ENCODE data around the gene COX7A1. TPM values are rescaled to one million over a fixed set of nuclear protein-coding genes. Genes with fewer than 3 reads are reported as not detected.
A peak's percentile ranks its signal among the peaks of the same experiment; 100 is the strongest.
"Not testable (repeated sequence)": the region's sequence is repeated elsewhere in the genome, so short reads cannot be mapped to it uniquely, and the experiment has no call there.

The COX7A1 gene
- total and polyA plus RNA-seq, 3 experiments from 2014 or later, result not detected

DNA sequence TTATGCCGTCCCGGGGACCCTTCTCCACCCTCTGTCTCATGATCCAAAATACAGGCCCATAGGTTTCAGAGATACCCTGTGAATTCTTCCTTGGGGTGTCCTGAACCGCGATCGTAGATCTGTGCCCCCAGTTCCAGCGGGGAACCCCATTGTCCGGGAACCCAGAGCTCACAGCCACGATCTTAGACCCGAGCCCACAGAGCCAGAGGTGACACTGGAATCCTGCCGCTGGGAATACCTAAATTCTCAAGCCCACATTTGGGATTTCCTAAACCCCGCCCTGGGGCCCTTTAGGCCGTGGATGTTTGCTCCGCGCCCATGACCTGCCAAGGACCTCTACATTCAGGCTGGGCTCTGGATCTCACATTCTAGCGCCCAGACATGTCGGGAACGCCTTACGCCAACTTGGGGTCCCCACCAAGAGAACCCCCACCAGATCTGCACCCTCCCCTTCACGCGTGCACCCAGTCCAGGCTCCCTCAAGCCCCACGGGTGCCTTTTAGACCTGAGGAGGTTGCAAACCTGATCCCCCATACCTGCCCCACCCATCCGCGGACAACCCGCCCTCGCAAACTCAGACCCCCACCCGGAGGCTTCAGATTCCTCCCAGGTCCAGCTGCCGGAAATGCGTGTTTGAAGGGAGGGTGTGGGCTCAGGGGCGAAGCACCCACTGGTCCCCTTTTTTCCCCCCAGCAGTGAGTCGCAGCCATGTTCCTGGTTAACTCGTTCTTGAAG is 11.8 kb downstream of the COX7A1 start:
- no peaks in the 10 kb centered on the region for H3K9me3 ChIP-seq (ENCODE audit: low read length)
- peak overlapping the region; percentile 91 for H3K27ac ChIP-seq (ENCODE audit: low read depth, low read length)
- H3K36me3 ChIP-seq (ENCODE audit: insufficient read depth, low read length), result peaks cover 16% of the 10 kb centered on the region
- DNase-seq, result peak in 3 of 5 donors; percentile 27 to 68 (median 50)
- H3K4me1 Mint-ChIP-seq, result peaks cover 15 to 23% (median 23%) of the 10 kb centered on the region in 3 donors
- H3K4me1 ChIP-seq (ENCODE audit: insufficient read depth, low read length), result peaks cover 9% of the 10 kb centered on the region
- H3K27me3 Mint-ChIP-seq, result no peaks in the 10 kb centered on the region
- H3K36me3 Mint-ChIP-seq, result peaks cover 4 to 45% (median 9%) of the 10 kb centered on the region in 3 donors
- peak overlapping the region; percentile 94 to 98 (median 96) for H3K4me3 Mint-ChIP-seq
- peak overlapping the region; percentile 22 to 98 (median 92) for H3K27ac Mint-ChIP-seq
- H3K9me3 Mint-ChIP-seq, result no peaks in the 10 kb centered on the region
- CTCF ChIA-PET, result interaction anchor here (3.9 kb wide), 1 partner anchor 13 kb away, joined by 21 read pairs; no protein-coding TSS in a partner anchor
- H3K27me3 ChIP-seq (ENCODE audit: insufficient read depth, low read length, poor library complexity, severe bottlenecking), result no peaks in the 10 kb centered on the region
- H3K4me3 ChIP-seq (ENCODE audit: low read length), result peak overlapping the region; percentile 98
- POLR2A ChIA-PET, result interaction anchor here (0.6 to 1.5 kb wide), 2 partner anchors 26 to 52 kb away, joined by 5 to 6 read pairs; partner anchors contain the start of genes POLR2I and TBCB

- Mint-ChIP-seq H3K27me3 (no peaks in the 10 kb centered on the region), H3K4me1 (peaks cover 15 to 23% (median 23%) of the 10 kb centered on the region in 3 donors), H3K36me3 (peaks cover 4 to 38% (median 9%) of the 10 kb centered on the region in 3 donors), H3K9me3 (no peaks in the 10 kb centered on the region), H3K4me3 (peak within 1 kb of the TSS; percentile 94 to 98 (median 96)), H3K27ac (peak within 1 kb of the TSS; percentile 22 to 98 (median 92))
- POLR2A ChIA-PET, result interaction anchor here (0.6 to 1.5 kb wide), 3 partner anchors 12 to 75 kb away, joined by 4 to 6 read pairs (median 5); partner anchors contain the start of genes POLR2I, TBCB, ZNF146 and ZNF565
- Histone ChIP-seq H3K27me3 (ENCODE audit: insufficient read depth, low read length, poor library complexity, severe bottlenecking) (no peaks in the 10 kb centered on the region), H3K27ac (ENCODE audit: low read depth, low read length) (peak within 1 kb of the TSS; percentile 91), H3K9me3 (ENCODE audit: low read length) (no peaks in the 10 kb centered on the region), H3K36me3 (ENCODE audit: insufficient read depth, low read length) (peaks cover 14% of the 10 kb centered on the region), H3K4me1 (ENCODE audit: insufficient read depth, low read length) (peaks cover 9% of the 10 kb centered on the region), H3K4me3 (ENCODE audit: low read length) (peak within 1 kb of the TSS; percentile 98)
- CTCF ChIA-PET, result interaction anchor here (1.2 to 3.9 kb wide), 2 partner anchors 10 to 12 kb away, joined by 3 to 21 read pairs; no protein-coding TSS in a partner anchor
- peak; percentile 87 to 95 (median 89) for DNase-seq
Observed at GRCh38 chr19:36139473-36140303, 12.6 kb downstream of the COX7A1 start, which contains the start of gene CAPNS1. CAPNS1 (plus strand) TSS chr19:36140066; CDS start chr19:36141012, 946 bp downstream.

DNA sequence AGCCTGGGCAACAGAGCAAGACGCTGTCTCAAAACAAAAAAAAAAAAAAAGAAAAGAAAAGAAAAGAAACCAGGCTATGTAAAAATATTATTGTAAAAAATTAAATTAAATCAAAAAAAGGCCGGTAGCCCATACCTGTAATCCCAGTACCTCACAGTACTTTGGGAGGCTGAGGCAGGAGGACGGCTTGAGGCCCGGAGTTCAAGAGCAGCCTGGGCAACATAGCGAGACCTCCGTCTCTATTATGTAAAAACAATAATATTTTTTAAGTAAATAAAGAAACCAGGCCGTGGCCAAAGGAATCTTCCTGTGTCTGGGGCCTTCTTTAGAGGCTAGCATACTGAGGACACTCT is 13.2 kb downstream of the COX7A1 start:
- Histone ChIP-seq H3K9me3 (ENCODE audit: low read length) (no peaks in the 10 kb centered on the region), H3K27ac (ENCODE audit: low read depth, low read length) (peak overlapping the region; percentile 91), H3K27me3 (ENCODE audit: insufficient read depth, low read length, poor library complexity, severe bottlenecking) (no peaks in the 10 kb centered on the region), H3K4me3 (ENCODE audit: low read length) (peak overlapping the region; percentile 98), H3K36me3 (ENCODE audit: insufficient read depth, low read length) (peaks cover 12% of the 10 kb centered on the region), H3K4me1 (ENCODE audit: insufficient read depth, low read length) (peaks cover 9% of the 10 kb centered on the region)
- ChIA-PET POLR2A (interaction anchor here (0.6 to 1.5 kb wide), 3 partner anchors 11 to 76 kb away, joined by 4 to 6 read pairs (median 5); partner anchors contain the start of genes POLR2I, TBCB, ZNF146 and ZNF565), CTCF (interaction anchor here (1.2 to 3.9 kb wide), 2 partner anchors 10 to 12 kb away, joined by 3 to 21 read pairs; no protein-coding TSS in a partner anchor)
- peak overlapping the region; percentile 94 to 98 (median 96) for H3K4me3 Mint-ChIP-seq
- H3K36me3 Mint-ChIP-seq, result peaks cover 4 to 33% (median 6%) of the 10 kb centered on the region in 3 donors
- H3K27ac Mint-ChIP-seq, result peak overlapping the region; percentile 22 to 93 (median 90)
- H3K27me3 Mint-ChIP-seq, result no peaks in the 10 kb centered on the region
- DNase-seq, result no peak
- peaks cover 15 to 23% (median 23%) of the 10 kb centered on the region in 3 donors for H3K4me1 Mint-ChIP-seq
- H3K9me3 Mint-ChIP-seq, result no peaks in the 10 kb centered on the region

- H3K4me1 Mint-ChIP-seq, result peaks cover 21 to 26% (median 21%) of the 10 kb centered on the region in 3 donors
- Histone ChIP-seq H3K9me3 (ENCODE audit: low read length) (no peaks in the 10 kb centered on the region), H3K36me3 (ENCODE audit: insufficient read depth, low read length) (peaks cover under 1% of the 10 kb centered on the region), H3K4me1 (ENCODE audit: insufficient read depth, low read length) (peaks cover 13% of the 10 kb centered on the region), H3K27me3 (ENCODE audit: insufficient read depth, low read length, poor library complexity, severe bottlenecking) (no peaks in the 10 kb centered on the region), H3K4me3 (ENCODE audit: low read length) (no peak overlapping the region), H3K27ac (ENCODE audit: low read depth, low read length) (no peak overlapping the region)
- no peaks in the 10 kb centered on the region for H3K27me3 Mint-ChIP-seq
- DNase-seq, result no peak
- peaks cover 4 to 21% (median 4%) of the 10 kb centered on the region in 3 donors for H3K36me3 Mint-ChIP-seq
- H3K9me3 Mint-ChIP-seq, result no peaks in the 10 kb centered on the region
- H3K27ac Mint-ChIP-seq, result peak overlapping the region in 3 of 8 donors; percentile 66 to 72 (median 70)
- H3K4me3 Mint-ChIP-seq, result peak overlapping the region in 1 of 7 donors; percentile 67
- ChIA-PET CTCF (interaction anchor here (3.9 kb wide), 1 partner anchor 10 kb away, joined by 21 read pairs; no protein-coding TSS in a partner anchor), POLR2A (interaction anchor here (1.5 kb wide), 1 partner anchor 9 kb away, joined by 4 read pairs; no protein-coding TSS in a partner anchor)
Observed at GRCh38 chr19:36136964-36137686, 15.1 kb downstream of the COX7A1 start.

DNA sequence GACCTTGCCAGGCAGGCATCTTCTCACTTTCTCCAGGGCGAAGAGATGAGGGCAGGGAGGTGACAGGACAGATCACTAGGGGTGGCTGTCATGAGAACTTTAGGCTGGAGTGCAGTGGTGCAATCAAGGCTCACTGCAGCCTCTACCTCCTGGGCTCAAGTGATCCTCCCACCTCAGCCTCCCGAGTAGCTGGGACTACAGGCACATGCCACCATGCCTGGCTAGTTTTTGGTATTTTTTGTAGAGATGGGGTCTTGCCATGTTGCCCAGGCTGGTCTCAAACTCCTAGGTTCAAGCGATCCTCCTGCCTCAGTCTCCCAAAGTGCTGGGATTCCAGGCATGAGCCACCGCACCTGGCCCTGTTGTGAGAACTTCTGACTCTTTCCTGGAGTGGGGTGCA is 17.4 kb downstream of the COX7A1 start:
- H3K27me3 Mint-ChIP-seq; H3K27ac ChIP-seq (ENCODE audit: low read depth, low read length); POLR2A ChIA-PET; H3K36me3 ChIP-seq (ENCODE audit: insufficient read depth, low read length); H3K4me3 Mint-ChIP-seq; H3K4me3 ChIP-seq (ENCODE audit: low read length); H3K36me3 Mint-ChIP-seq; H3K9me3 ChIP-seq (ENCODE audit: low read length); DNase-seq; H3K9me3 Mint-ChIP-seq; H3K27ac Mint-ChIP-seq; H3K27me3 ChIP-seq (ENCODE audit: insufficient read depth, low read length, poor library complexity, severe bottlenecking); H3K4me1 ChIP-seq (ENCODE audit: insufficient read depth, low read length): not testable (repeated sequence)
- CTCF ChIA-PET, result interaction anchor here (1.1 kb wide), 1 partner anchor 38 kb away, joined by 3 read pairs; no protein-coding TSS in a partner anchor
- peaks cover 16 to 21% (median 17%) of the 10 kb centered on the region in 3 donors for H3K4me1 Mint-ChIP-seq

DNA sequence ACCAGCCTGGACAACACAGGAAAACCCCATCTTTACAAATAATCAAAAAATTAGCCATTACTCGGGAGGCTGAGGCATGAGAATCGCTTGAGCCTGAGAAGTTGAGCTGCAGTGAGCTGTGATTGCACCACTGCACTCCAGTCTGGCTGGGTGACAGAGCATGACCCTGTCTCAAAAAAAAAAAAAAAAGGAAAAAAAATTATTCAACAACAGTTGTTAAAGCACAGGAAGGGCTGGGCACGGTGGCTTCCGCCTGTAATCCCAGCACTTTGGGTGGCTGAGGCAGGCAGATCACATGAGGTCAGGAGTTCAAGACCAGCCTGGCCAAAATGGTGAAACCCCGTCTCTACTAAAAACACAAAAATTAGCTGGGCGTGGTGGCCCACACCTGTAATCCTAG is 21.0 kb downstream of the COX7A1 start:
- H3K4me3 ChIP-seq (ENCODE audit: low read length); H3K4me3 Mint-ChIP-seq; POLR2A ChIA-PET; H3K36me3 ChIP-seq (ENCODE audit: insufficient read depth, low read length); H3K27me3 Mint-ChIP-seq; H3K36me3 Mint-ChIP-seq; H3K9me3 Mint-ChIP-seq; H3K27ac ChIP-seq (ENCODE audit: low read depth, low read length); H3K4me1 ChIP-seq (ENCODE audit: insufficient read depth, low read length); H3K9me3 ChIP-seq (ENCODE audit: low read length); H3K27me3 ChIP-seq (ENCODE audit: insufficient read depth, low read length, poor library complexity, severe bottlenecking): not testable (repeated sequence)
- Mint-ChIP-seq H3K27ac (peak overlapping the region in 3 of 8 donors; percentile 41 to 61 (median 44)), H3K4me1 (peaks cover 24 to 26% (median 24%) of the 10 kb centered on the region in 3 donors)
- peak in 1 of 5 donors; percentile 23 for DNase-seq
- CTCF ChIA-PET, result interaction anchor here (1.3 to 8.3 kb wide), 2 partner anchors 40 to 184 kb away, joined by 3 to 165 read pairs; no protein-coding TSS in a partner anchor

- Mint-ChIP-seq H3K36me3 (peaks cover 0 to 28% (median 5%) of the 10 kb centered on the region in 3 donors), H3K27me3 (no peaks in the 10 kb centered on the region), H3K9me3 (no peaks in the 10 kb centered on the region), H3K4me1 (peaks cover 22 to 26% (median 24%) of the 10 kb centered on the region in 3 donors), H3K4me3 (peak overlapping the region; percentile 90 to 97 (median 94)), H3K27ac (peak overlapping the region; percentile 83 to 95 (median 92))
- CTCF ChIA-PET, result interaction anchor here (0.6 to 8.3 kb wide), 23 partner anchors 7 to 361 kb away, joined by 3 to 165 read pairs (median 4); partner anchors contain the start of genes ALKBH6, CAPNS1, POLR2I and TBCB
- Histone ChIP-seq H3K9me3 (ENCODE audit: low read length) (no peaks in the 10 kb centered on the region), H3K27me3 (ENCODE audit: insufficient read depth, low read length, poor library complexity, severe bottlenecking) (no peaks in the 10 kb centered on the region), H3K4me1 (ENCODE audit: insufficient read depth, low read length) (peaks cover 10% of the 10 kb centered on the region), H3K27ac (ENCODE audit: low read depth, low read length) (peak overlapping the region; percentile 45), H3K4me3 (ENCODE audit: low read length) (peak overlapping the region; percentile 69), H3K36me3 (ENCODE audit: insufficient read depth, low read length) (peaks cover 7% of the 10 kb centered on the region)
- POLR2A ChIA-PET, result interaction anchor here (0.6 to 1.6 kb wide), 4 partner anchors 10 to 13 kb away, joined by 4 to 10 read pairs (median 4); partner anchors contain the start of genes CAPNS1, POLR2I and TBCB
- no peak for DNase-seq
Observed at GRCh38 chr19:36128392-36128736, 23.9 kb downstream of the COX7A1 start.
